DMS53 treated with DMSO at 0.1 percent for 48 hours (cell line): ENCODE measurements around the gene CCDC57.

Experiments
- DNase-seq: peaks from one replicate; lab custom pipeline; 2025; ENCODE audit not compliant: unreplicated experiment; lab: John Stamatoyannopoulos, UW

The CCDC57 gene

DNA sequence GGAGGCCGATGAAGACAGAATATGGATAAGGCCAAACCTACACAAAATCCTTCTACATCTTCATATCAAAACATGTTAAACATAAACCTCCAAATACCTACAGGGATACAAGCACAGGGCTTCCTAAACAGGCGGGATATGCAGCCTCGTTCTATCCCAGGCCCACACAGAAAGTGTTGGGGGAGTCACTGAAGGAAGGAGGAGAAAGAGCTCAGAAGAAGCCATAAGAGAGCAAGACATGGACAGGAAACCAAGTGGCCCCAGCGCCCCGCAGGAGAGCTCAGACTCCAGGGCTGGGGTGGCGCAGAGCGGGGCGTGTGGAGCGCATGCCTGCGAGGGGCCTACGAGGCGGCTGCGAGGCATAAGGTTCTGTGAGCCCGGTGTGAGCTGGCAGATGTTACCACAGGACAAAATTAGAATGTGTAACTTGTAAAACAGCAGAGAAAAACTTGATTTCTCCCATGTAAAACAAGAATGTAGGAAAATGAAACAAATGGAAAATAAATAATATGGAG lies 103.6 kb downstream of the CCDC57 start:
- DNase-seq, result no peak

DNA sequence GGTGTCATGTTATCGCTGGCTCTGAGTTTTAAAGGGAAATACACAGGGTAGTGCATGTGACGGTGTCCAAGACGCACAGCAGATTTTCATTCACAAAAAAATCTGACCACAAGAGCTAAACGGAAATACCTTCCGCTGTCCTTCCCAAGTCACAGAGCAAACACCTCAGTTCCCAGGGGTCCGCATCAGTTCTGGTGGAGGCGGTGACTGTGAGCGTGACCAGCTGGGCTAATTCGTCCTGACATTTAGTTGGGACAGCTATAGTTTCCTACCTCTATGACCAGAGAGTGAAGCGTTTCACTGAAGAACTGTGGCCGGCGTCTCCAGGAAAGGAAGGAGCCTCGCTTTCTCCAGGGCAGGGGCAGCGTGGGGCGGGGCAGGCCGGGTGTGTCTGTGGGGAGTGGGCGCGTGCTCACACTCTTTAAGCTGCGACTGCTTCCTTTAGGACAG lies 104.1 kb downstream of the CCDC57 start:
- DNase-seq, result no peak

DNA sequence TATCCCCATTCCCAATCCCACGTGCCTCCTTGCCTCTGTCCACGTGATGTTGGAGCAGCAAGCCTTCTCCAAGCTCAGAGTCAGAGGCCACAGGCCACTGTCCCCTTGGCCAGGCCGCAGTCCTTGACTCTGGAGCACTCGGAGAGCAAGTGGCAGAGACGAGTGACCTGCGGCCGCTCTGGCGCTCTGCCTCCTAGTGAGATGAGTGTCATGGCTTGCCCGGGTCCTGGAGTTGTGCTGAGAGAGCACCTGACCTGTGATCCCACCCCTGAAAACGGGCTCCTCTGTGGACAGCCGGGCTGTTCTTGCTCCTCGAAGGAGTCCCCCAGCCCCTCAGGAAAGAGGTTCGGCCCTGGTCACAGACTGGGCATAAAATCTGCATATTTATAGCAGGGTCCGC lies 104.6 kb downstream of the CCDC57 start:
- DNase-seq, result no peak

DNA sequence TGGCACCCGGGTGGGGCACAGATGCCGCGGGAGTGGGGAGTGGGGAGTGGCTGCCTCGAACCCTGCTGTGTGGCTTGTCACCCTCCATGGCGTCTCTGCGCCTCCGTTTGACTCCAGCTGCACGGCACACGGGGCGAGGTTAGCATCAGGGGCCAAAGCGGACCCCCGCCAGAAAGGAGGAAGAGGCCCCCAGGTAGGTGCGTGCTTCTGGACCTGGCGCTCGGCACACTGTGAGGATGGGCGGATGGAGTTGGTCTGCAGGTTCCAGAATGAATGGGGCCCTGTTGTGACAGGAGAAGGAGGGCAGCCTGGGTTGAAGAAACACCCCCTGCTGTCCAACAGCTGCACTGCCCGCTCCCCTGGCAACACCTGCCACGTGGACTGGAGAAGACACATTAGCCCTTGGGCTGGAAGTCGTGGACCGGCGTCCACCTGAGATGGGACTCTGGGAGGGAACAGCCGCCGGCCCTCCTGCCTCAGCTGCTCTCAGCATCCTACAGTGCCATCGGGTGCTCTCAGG lies 105.2 kb downstream of the CCDC57 start:
- DNase-seq, result no peak

DNA sequence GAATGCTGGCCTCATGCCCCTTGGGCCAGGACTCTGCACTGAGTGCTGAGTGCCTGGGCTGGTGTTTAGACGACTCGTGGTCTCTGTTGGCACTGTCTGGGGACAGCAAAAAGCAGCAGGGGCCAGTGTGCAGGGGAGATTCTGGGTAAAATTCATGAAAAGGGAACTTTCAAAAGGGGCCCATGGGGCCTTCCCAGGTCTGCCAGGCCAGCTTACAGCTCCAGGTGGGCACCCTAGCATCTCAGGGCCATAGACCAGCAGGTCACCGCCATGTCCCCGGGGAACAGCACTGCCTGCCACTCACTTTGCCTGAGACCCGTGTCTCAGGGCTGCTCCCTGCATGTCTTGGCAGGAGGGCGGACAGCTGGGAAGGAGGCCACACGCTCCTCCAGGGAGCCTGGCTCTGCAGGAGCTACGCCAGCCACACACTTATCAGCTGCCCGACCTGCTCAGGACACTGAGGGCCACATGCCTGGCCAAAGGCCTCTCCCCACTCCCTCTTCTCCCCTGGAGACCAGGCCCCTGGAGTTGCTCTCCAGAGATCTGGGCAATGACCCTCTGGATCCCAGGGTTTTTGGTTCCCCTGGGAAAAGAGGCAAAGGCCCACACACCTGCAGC lies 105.8 kb downstream of the CCDC57 start:
- no peak for DNase-seq

DNA sequence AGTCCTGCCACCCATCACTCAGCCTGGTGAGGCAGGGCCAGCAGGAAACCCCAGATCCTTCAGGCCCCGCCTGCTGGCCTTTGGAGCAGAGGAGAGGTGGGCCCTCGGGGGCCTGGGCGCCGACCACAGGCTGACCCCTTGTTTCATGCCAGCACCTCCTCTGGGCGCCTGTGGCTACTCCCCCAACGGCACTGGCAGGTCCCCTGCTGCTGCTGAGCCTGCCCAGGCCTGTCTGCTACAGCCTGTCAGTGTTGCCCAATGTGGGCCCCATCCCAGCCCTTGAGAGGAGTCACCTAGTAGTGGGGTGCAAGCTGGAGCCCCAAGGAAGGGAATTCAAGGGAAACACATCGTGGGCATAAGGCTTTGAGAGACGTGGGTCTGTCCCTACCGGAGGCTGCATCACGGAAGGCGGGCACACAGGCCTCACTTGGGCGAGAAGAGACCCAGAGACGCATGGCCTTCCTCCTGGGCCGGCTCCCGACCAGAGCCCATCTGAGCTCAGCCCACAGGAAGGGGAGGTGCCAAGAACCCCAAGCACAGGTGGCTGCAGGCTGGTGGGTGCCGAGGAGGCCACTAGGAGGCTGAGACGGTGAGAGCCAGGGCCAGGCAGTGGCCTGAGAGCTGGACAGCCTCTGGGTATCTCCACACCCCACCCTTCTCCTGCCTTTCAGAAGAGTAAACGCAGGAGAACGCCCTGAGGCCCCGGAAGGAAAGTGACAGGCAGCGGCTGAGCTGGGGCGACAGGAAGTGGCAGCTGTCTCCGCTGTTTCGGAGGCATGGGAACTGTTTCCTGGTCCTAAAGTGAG lies 106.6 kb downstream of the CCDC57 start:
- peak; percentile 83 for DNase-seq

DNA sequence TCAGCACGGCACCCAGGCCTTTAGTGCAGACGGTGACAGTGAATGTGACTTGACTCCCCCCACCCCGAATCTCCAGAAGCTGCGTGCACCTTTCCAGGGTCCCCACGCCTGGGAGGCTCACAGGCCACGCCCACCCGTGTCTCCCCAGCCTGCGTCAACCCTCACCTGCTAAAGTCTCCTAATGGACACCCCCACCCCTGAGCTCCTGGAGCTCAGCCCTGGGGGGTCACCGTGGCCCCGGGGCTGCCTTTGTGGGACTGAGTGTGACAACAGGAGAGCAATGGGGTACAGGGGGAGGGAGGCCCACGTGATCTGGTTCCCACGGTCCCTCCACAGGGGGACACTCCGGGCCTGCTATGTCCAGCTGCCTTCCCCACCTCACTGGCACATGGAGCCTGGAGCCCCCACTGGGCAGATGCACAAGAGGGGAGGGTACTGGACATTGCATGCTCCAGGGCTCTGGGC lies 107.2 kb downstream of the CCDC57 start:
- DNase-seq, result no peak

DNA sequence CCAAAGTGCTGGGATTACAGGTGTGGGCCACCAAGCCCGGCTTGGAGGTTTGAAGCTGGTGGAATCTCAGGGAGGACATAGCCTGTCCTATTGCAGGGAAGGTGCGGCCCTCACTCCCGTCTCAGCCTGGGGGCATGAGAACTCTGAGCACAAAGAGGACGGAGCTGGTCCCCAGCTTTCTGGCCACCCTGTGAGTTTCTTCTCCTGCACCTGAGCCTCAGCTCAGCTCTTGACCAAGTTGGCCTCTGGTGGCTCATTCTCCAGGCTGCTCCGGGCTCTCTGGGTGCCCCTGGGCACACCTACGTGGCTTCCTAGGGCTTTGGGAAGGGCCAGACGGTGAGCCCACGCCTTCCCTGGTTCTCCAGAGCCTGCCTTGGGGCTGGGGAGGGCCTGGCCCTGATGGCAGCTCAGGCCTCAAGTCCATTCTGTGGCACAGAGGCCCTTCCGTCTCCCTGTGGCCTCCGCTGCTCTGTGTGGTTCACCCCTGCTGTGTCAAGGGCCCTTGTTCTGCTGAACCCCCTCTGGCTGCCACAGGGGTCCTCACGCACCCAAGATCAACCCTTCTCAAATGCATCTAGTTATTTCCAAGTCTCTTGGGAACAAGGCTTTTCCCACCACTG lies 107.7 kb downstream of the CCDC57 start:
- DNase-seq, result no peak

DNA sequence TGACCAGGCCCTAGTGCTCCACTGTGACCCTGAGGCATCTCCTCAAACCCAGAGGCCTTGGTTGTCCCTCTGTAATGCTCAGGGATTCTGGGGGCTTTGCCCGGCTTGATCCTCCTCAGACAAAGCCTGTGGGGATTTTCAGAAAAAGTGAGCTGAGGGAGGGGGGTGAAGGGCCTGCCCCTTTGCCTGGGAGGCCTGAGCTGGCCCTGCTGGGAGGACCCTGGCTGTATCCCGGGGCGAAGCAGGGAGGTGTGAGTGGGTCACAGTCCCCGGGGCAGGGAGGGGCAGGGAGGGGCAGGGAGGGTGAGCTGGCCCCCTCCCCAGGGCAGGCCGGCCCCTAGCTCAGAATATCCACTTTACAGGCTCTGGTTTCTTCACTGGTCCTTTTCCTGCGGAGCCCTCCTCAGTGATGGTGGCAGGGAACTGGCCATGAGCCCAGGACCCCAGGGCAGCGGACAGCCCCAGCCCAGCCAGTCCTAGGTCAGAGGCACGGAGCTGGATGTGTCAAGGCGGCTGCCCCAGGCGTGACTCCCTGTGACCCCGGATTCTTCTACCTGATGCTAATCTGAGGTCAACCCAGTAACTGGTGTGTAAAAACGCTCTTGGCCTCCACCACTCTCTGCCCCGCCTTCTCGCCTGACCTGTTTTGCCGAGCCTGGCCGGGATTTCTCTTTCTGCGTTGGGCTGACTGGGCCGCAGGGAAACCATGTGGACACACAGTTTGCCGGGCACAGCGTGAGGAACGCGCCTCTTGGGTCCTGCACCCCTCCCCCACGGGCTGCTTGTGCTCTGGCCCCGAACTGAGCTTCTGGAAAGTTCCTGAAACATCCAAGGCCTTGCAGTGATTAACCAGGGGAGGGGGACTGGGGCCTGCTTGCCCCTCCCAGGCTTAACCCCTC lies 108.8 kb downstream of the CCDC57 start:
- DNase-seq, result no peak

DNA sequence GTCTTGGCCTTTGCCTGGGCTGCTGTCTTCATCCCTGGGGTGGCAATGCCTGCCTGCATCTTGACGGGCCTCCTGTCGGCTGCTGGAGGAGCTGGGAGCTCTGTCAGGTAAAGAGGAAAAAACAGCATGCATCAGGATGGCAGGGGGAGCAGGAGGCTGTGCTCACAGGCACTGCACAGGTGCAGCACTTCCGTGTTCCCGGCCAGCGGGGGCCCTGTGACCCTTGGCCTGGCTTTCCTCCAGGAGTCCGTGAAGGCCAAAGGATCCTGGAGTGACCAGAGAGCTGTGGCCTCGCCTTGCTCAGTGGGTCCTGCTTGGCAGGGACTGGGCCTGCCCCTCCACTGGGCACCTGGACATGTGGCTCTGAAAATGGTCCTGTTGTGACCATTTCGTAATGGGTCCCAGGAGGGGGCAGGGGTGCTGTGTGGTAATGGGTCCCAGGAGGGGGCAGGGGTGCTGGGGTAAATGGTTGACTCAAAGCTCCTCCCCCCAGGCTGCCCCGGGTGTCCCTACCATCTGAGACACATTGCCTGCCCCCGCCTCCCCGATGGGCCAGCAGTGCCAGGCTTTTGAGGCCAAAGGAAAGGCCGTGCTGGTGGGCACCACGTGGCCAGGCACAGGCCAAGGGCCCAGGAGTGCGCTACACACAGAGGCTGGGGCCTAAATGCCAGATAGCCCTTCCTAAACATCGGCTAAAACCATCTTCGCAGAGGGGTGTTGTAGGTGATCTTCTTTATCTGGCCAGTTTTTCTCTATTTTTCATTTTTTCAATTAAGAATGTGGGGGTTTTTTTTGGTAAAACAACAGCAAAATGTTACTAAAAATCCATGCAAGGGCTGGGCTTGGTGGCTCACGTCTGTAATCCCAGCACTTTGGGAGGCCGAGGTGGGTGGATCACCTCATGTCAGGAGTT lies 110.6 kb downstream of the CCDC57 start:
- DNase-seq, result no peak

DNA sequence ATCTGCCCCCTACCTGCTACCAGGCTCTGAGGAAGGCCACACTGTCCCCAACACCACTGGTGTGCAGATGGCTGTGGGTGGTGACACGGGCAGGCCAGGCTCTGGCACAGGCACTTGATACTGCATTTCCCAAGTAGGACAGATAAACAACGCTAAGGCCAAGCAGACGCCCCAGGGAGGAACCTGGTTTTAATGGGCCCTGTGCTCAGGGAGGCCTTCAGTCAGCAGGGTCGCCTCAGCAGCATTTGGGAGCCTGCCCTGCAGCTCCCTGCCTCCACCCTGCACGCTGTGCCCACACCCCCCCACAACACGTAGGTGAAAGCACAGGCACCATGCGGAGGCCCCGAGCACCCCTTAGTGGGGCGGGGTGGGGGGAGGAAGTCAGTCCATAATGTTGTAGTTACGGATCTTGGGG lies 111.3 kb downstream of the CCDC57 start:
- DNase-seq, result no peak

DNA sequence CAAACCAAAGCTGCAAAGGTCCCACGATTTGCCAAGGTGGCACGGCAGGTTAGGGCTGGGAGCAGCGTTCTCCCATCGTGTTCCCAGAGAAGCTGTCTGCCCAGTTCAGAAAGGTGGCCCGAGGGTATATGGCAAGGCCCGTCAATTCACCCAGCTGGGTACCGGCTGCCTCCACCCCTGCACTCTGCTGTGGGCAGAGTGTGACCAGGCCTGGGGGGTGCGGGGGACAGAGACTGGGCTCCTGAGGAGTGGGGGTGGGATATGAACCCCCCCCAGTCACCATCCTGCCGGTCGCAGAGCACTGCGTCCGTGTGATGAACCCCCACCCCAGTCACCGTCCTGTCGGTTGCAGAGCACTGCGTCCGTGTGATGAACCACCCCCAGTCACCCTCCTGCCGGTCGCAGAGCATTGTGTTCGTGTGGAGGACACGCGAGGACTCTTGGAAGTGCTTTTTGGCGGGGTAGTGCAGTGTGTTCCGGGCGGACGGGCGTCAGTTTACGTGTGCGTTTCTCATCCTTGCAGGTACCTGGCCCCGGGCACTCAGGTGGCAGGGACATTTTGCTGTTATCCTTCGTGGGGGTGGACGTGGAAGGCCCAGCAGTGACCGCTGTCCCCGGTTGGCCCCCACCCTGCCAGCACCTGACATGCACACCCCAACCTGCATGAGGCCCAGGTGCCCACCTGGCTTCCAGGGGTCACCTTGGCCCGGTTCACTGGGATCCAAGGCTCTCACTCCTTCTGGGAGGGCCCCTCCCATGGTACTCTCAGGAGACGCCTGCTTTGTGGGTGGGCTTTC lies 111.9 kb downstream of the CCDC57 start:
- no peak for DNase-seq

DNA sequence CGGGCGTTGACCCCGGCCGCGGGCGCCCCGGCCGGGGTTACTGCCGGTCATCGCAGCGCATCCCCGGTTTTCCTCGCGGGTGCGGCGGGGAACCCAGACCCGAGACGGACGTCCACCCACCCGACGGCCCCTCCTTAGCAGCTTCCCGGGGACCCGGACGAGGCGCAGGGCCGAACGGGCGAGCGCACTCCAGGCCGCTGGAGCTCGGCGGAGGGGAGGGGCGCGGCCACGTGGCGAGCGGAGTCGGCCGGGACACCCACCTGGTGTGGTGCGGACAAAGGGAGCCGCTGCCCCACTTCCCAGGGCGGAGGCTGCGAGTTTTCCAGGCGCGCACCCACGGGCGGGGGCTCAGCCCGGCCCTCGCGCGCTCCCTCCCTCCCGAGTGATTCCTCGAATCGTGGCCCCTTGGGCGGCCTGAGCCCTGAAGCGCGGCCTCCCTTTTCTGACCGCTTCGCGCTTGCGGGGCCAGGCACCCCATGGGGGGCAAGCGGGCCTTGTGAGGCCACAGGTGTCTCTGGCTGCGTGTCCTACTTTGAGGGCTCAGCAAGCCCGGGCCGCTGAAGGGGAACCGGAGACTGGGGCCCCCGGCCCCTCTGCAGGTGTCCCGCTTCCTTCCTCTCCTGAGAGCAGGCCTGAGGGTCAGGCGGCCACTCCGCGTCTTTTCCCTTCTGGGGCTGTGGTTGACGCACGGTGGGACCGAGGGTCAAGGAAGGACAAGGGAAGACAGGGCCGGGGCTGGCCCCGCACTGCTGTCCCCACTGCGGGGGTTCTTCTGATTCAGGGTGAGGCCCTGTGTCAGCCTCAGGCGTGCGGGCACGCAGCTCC lies 113.5 kb downstream of the CCDC57 start:
- peak; percentile 73 for DNase-seq

DNA sequence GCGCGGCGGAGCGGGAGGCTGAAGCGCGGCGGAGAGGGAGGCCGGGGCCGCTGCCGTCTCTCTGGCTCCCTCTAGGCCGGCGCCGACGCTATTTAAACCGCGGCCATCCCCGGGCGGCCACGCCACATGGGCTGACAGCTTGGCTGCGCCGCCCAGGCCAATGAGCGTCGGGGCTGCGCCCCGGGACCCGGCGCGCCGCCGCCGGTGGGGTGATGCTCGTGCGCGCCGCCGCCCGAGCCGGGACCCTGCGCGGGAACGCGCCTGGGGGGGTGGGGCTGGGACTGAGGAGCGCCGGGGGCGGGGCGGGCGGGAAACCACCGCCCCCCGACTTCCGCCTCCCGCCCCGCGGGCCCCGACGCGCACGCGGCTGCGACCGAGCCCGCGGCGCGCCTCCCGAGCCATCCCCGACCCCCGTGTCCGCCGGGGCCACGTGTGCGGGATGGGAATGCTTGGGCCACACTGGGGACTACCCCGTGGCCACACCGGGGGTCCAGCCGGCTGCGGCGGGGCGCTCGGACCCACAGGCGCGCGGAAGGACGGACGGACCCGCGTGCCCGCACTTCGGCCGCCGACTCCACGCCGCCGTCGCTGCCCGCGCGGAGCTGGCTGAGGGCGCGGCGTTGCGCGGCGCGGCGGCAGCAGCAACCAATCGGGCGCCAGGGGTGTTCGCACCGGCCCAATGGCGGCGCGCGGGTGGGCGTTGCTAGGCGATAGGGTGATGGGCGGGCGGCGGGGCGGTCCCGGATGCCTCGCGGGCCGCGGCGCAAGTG lies 114.3 kb downstream of the CCDC57 start, which contains the start of gene FASN:
Gene FASN (minus strand): TSS at position 68 of the 770 bp plus-strand sequence. CDS start 1,791 bp downstream, outside the sequence.
- DNase-seq, result peak; percentile 94

DNA sequence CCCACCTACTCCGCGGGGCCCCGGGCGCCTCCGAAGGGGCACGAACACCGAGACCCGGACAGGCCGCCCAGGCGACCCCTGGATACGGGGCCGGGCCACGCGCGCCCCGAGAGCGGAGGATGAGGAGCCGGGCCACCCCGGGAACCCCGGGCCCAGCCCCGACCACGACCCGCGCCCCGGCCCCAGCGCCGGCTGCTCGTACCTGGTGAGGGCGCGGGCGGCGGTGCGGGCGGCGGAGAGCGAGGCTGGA lies 114.8 kb downstream of the CCDC57 start:
- no peak for DNase-seq

DNA sequence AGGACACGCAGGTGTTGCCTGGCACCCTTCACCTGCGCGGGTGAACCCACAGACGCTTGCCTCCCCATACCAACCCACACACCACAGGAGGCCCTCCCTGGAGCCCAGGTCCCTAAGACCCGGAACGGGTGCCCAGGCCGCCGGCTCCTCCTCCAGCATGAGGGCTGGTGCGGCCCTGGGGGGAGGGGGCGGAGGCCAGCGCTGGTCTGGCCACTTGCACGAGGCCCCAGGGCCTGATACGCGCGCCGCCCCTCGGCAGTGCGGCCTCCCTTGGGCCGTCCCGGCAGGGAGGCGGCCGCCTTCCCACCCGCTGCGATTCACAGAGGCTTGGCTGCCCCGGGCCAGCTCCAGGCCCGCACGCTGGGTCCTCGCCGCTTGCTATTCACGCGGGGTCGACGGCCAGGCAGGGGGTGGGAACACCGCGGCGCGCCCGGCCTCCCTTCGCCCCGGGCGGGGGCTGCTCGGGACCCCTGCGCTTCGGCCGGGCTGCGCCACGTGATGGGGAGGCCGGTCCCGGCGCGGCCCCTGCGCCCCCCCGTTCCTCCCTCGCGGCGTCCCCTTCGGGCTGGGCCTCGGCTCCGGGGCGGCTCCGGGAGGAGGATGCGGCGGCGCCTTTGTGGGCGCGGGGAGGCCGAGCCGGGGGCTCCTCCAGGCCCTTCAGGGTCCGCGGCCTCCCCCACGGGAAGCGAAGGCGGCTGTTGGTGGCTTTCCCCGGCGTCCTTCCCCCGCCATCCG lies 115.3 kb downstream of the CCDC57 start:
- peak; percentile 38 for DNase-seq
